K562 (cell line): Measurements from ENCODE around the gene SLC31A1. TPM values are rescaled to one million over a fixed set of nuclear protein-coding genes. Genes with fewer than 3 reads are reported as not detected.

Experiments
- CXXC5 ChIP-seq: fragments of 250-450 bp; sonication (Bioruptor Pico); IDR thresholded peaks from 2 replicates; pipeline ENCODE4 v1.8.0; 2022; ENCODE audit warnings: inconsistent platforms, mild to moderate bottlenecking, moderate library complexity
- ETV1 ChIP-seq: fragments of 450-650 bp; conservative IDR thresholded peaks from 2 replicates; pipeline ENCODE4 v1.6.1; 2016; ENCODE audit warnings: missing genetic modification characterization, control low read depth, low read depth, missing compliant biosample characterization
- FOS ChIP-seq: IDR thresholded peaks from 3 replicates; pipeline ENCODE4 v1.6.1; 2011; ENCODE audit not compliant: insufficient read length; ENCODE audit errors: extremely low read depth
- FOXK1 ChIP-seq: sonication (generic); formaldehyde crosslinking; IDR thresholded peaks from 2 replicates; pipeline ENCODE4 v1.8.0; 2022; ENCODE audit warnings: missing genetic modification reagents, mild to moderate bottlenecking, borderline replicate concordance
- HNRNPUL1 ChIP-seq: fragments of 200-400 bp; formaldehyde crosslinking; IDR thresholded peaks from 2 replicates; pipeline ENCODE4 v1.6.1; 2017; ENCODE audit warnings: low read length
- MTA1 ChIP-seq: fragments of 450-650 bp; IDR thresholded peaks from 2 replicates; pipeline ENCODE4 v1.6.1; 2017; ENCODE audit warnings: borderline replicate concordance
- MXI1 ChIP-seq: IDR thresholded peaks from 2 replicates; pipeline ENCODE4 v1.6.1; 2011; ENCODE audit warnings: low read depth, mild to moderate bottlenecking, improper control_type of control experiment, low read length
- MYC ChIP-seq, 2 experiments: fragments of 250-450 bp in 1 of 2; sonication (Bioruptor Pico) in 1 of 2; IDR thresholded peaks; 2 replicates each; pipeline versions ENCODE4 v1.5.1 to v1.6.1; 2012 to 2021; ENCODE audit warnings: low read depth in 2 of 2, borderline replicate concordance in 1 of 2, improper control_type of control experiment in 1 of 2, low read length in 1 of 2, mild to moderate bottlenecking in 1 of 2, moderate library complexity in 1 of 2
- SMC3 ChIP-seq: conservative IDR thresholded peaks from 2 replicates; pipeline ENCODE4 v1.6.1; 2011; ENCODE audit warnings: low read depth, low read length, improper control_type of control experiment; ENCODE audit not compliant: insufficient read depth
- TEAD4 ChIP-seq, 2 experiments: sonication (generic) in 1 of 2; formaldehyde crosslinking in 1 of 2; IDR thresholded peaks; 2 replicates each; pipeline versions ENCODE4 v1.6.1 to v1.8.0; 2012 to 2022; ENCODE audit warnings: borderline replicate concordance in 1 of 2, inconsistent platforms in 1 of 2, low read length in 1 of 2, mild to moderate bottlenecking in 1 of 2, missing genetic modification reagents in 1 of 2
- TRIM28 ChIP-seq: fragments of 450-650 bp; IDR thresholded peaks from 2 replicates; pipeline ENCODE4 v1.6.1; 2017
- ZNF3 ChIP-seq: fragments of 250-450 bp; sonication (Bioruptor Pico); IDR thresholded peaks from 2 replicates; pipeline ENCODE4 v1.5.0; 2021; ENCODE audit warnings: mild to moderate bottlenecking, moderate library complexity
- ZNF347 ChIP-seq: fragments of 450-650 bp; formaldehyde crosslinking; IDR thresholded peaks from 2 replicates; pipeline ENCODE4 v1.4.0; 2020; ENCODE audit warnings: low read depth, mild to moderate bottlenecking, moderate library complexity
- ZNF551 ChIP-seq: fragments of 250-450 bp; sonication (Bioruptor Pico); IDR thresholded peaks from 2 replicates; pipeline ENCODE4 v1.5.0; 2021; ENCODE audit warnings: mild to moderate bottlenecking, moderate library complexity
- polyA plus RNA-seq, 8 experiments: library from polyadenylated mRNA; depleted of rRNA in 4 of 8; stranded (reverse) in 5 of 8; unstranded in 3 of 8; fragments of >200 nt; fragmentation: Nextera tagmentation in 2 of 8; fragmentation: Illumina TruSeq in 1 of 8; extraction: Ambion mirVana in 2 of 8; extraction: Trizol in 1 of 8; gene quantifications; 2 replicates each; pipeline versions ENCODE4 v1.2.1 to v1.2.3, GENCODE V29; 2011 to 2014; ENCODE audit warnings: inconsistent platforms in 1 of 8, missing spikeins in 1 of 8
- total RNA-seq, 7 experiments: library from RNA; depleted of rRNA in 6 of 7; stranded (reverse); fragments of >200 nt in 6 of 7; fragmentation: Illumina TruSeq in 2 of 7; extraction: Trizol in 2 of 7; gene quantifications; 2 replicates each; pipeline versions ENCODE4 v1.2.1 to v1.2.3, GENCODE V29; 2011 to 2021; ENCODE audit warnings: low replicate concordance in 1 of 7
- TF ChIP-seq, protein P1 (sequence below): fragments of 450-650 bp; IDR thresholded peaks from 2 replicates; pipeline ENCODE4 v1.6.1; 2016
- TF ChIP-seq, protein P2 (sequence below): sonication (generic); formaldehyde crosslinking; IDR thresholded peaks from 2 replicates; pipeline ENCODE4 v1.8.0; 2022; ENCODE audit warnings: missing genetic modification reagents, mild to moderate bottlenecking, moderate library complexity, borderline replicate concordance
- TF ChIP-seq, protein P3 (sequence below), 2 experiments: fragments of 450-650 bp in 1 of 2; IDR thresholded peaks; 2 replicates each; pipeline ENCODE4 v1.6.1; 2011 to 2017; ENCODE audit warnings: low read depth in 2 of 2, antibody characterized with exemption in 1 of 2, borderline replicate concordance in 1 of 2, low read length in 1 of 2, mild to moderate bottlenecking in 1 of 2, mixed read lengths in 1 of 2; ENCODE audit not compliant: control insufficient read depth in 1 of 2
- TF ChIP-seq, protein P4 (sequence below): fragments of 450-650 bp; formaldehyde crosslinking; IDR thresholded peaks from 2 replicates; pipeline ENCODE4 v1.4.0; 2020; ENCODE audit warnings: mild to moderate bottlenecking, moderate library complexity
- TF ChIP-seq, protein P5 (sequence below): fragments of 250-450 bp; sonication (Bioruptor Pico); IDR thresholded peaks from 2 replicates; pipeline ENCODE4 v1.4.0; 2020; ENCODE audit warnings: mild to moderate bottlenecking

SLC31A1 gene
- total and polyA plus RNA-seq, 9 of the 15 experiments (the other 6 are each of a cell fraction or from before 2014, with no cell fraction given): 15.4 to 40.7 (median 25.9) TPM

DNA sequence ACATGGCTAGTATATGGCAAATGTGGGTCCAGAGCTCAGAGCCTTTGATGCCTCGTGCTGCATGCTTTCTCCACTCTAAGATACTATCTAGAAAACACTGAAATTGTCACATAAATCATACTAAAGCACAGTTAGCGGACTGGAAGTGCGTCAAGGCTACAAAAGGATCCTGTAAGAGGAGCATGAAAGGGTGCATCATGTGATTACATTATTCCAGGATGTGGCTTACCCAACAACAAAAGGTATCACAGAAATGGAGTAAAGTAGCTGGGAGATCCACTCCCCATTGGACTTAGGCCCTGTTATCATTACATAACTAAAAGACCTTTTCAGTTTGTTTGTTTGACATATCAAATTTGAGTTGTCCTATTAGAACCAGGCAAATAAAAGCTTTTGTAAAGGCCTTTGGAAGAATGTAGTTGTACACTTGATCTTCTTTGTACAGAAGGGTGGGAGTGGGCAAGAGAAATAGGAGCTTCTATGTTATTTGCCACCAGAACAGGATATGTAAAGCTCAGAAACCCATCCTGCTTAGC is 6.9 kb downstream of the SLC31A1 start (continued):
- no peak for TF ChIP-seq FOS
- no peak for TF ChIP-seq SMC3
- no peak for TF ChIP-seq TRIM28
- TF ChIP-seq MXI1: no peak
- peak; percentile 44; the same call in 1 of the 2 replicates for TF ChIP-seq MYC (IDR thresholded peaks at IDR 0.05; ENCODE audit: low read depth, low read length)
- no peak for TF ChIP-seq MYC (CRISPR knock-in tag; IDR thresholded peaks at IDR 0.05; ENCODE audit: borderline replicate concordance, low read depth)
- TF ChIP-seq, protein P1, sequence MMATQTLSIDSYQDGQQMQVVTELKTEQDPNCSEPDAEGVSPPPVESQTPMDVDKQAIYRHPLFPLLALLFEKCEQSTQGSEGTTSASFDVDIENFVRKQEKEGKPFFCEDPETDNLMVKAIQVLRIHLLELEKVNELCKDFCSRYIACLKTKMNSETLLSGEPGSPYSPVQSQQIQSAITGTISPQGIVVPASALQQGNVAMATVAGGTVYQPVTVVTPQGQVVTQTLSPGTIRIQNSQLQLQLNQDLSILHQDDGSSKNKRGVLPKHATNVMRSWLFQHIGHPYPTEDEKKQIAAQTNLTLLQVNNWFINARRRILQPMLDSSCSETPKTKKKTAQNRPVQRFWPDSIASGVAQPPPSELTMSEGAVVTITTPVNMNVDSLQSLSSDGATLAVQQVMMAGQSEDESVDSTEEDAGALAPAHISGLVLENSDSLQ: peak; percentile 82
- no peak for TF ChIP-seq MTA1
- no peak for TF ChIP-seq ZNF347
- TF ChIP-seq, protein P2, sequence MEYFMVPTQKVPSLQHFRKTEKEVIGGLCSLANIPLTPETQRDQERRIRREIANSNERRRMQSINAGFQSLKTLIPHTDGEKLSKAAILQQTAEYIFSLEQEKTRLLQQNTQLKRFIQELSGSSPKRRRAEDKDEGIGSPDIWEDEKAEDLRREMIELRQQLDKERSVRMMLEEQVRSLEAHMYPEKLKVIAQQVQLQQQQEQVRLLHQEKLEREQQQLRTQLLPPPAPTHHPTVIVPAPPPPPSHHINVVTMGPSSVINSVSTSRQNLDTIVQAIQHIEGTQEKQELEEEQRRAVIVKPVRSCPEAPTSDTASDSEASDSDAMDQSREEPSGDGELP: no peak
- TF ChIP-seq ETV1 (tag): peak; percentile 44; the same call in 1 of the 2 replicates
- TF ChIP-seq, protein P3, sequence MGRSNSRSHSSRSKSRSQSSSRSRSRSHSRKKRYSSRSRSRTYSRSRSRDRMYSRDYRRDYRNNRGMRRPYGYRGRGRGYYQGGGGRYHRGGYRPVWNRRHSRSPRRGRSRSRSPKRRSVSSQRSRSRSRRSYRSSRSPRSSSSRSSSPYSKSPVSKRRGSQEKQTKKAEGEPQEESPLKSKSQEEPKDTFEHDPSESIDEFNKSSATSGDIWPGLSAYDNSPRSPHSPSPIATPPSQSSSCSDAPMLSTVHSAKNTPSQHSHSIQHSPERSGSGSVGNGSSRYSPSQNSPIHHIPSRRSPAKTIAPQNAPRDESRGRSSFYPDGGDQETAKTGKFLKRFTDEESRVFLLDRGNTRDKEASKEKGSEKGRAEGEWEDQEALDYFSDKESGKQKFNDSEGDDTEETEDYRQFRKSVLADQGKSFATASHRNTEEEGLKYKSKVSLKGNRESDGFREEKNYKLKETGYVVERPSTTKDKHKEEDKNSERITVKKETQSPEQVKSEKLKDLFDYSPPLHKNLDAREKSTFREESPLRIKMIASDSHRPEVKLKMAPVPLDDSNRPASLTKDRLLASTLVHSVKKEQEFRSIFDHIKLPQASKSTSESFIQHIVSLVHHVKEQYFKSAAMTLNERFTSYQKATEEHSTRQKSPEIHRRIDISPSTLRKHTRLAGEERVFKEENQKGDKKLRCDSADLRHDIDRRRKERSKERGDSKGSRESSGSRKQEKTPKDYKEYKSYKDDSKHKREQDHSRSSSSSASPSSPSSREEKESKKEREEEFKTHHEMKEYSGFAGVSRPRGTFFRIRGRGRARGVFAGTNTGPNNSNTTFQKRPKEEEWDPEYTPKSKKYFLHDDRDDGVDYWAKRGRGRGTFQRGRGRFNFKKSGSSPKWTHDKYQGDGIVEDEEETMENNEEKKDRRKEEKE (IDR thresholded peaks at IDR 0.05; ENCODE audit: borderline replicate concordance in 1 of 2, control insufficient read depth in 1 of 2, low read depth in 2 of 2, low read length in 1 of 2): no peak
- TF ChIP-seq CXXC5 (CRISPR knock-in tag): 0 out of 2 replicates have a peak, but pooled peaks have one; percentile 8
- peak; percentile 15; the same call in 1 of the 2 replicates for TF ChIP-seq TEAD4 (IDR thresholded peaks at IDR 0.05; ENCODE audit: low read length)
- TF ChIP-seq TEAD4 (CRISPR knock-in tag; IDR thresholded peaks at IDR 0.05; ENCODE audit: borderline replicate concordance): no peak
- TF ChIP-seq HNRNPUL1: no peak
- TF ChIP-seq, protein P4, sequence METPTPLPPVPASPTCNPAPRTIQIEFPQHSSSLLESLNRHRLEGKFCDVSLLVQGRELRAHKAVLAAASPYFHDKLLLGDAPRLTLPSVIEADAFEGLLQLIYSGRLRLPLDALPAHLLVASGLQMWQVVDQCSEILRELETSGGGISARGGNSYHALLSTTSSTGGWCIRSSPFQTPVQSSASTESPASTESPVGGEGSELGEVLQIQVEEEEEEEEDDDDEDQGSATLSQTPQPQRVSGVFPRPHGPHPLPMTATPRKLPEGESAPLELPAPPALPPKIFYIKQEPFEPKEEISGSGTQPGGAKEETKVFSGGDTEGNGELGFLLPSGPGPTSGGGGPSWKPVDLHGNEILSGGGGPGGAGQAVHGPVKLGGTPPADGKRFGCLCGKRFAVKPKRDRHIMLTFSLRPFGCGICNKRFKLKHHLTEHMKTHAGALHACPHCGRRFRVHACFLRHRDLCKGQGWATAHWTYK: no peak
- TF ChIP-seq, protein P5, sequence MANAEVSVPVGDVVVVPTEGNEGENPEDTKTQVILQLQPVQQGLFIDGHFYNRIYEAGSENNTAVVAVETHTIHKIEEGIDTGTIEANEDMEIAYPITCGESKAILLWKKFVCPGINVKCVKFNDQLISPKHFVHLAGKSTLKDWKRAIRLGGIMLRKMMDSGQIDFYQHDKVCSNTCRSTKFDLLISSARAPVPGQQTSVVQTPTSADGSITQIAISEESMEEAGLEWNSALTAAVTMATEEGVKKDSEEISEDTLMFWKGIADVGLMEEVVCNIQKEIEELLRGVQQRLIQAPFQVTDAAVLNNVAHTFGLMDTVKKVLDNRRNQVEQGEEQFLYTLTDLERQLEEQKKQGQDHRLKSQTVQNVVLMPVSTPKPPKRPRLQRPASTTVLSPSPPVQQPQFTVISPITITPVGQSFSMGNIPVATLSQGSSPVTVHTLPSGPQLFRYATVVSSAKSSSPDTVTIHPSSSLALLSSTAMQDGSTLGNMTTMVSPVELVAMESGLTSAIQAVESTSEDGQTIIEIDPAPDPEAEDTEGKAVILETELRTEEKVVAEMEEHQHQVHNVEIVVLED: no peak
- TF ChIP-seq ZNF3 (CRISPR knock-in tag): no peak
- no peak for TF ChIP-seq FOXK1 (CRISPR knock-in tag)
- no peak for TF ChIP-seq ZNF551 (CRISPR knock-in tag)
